Neural cell (in vitro differentiated cells): Measurements from ENCODE around the gene FADD.

ENCODE experiments used
- CTCF ChIP-seq: fragments of 450-650 bp; IDR thresholded peaks from 2 replicates; pipeline ENCODE4 v1.5.1; 2014; ENCODE audit warnings: antibody characterized with exemption, mild to moderate bottlenecking, moderate library complexity; ENCODE audit not compliant: poor library complexity, severe bottlenecking
- EP300 ChIP-seq: fragments of 450-650 bp; conservative IDR thresholded peaks from 2 replicates; pipeline ENCODE4 v1.6.1; 2014; ENCODE audit warnings: antibody characterized with exemption, mild to moderate bottlenecking, moderate library complexity; ENCODE audit not compliant: poor library complexity, severe bottlenecking
- EZH2 ChIP-seq: fragments of 200-600, 300-800 bp; shearing (Covaris generic), sonication (generic); IDR thresholded peaks from 2 replicates; pipeline ENCODE4 v1.6.1; 2014; ENCODE audit warnings: antibody characterized with exemption, low read length, borderline replicate concordance, mild to moderate bottlenecking; ENCODE audit not compliant: insufficient read depth, poor library complexity, severe bottlenecking
- MXI1 ChIP-seq: fragments of 450-650 bp; conservative IDR thresholded peaks from 2 replicates; pipeline ENCODE4 v1.6.1; 2014; ENCODE audit warnings: antibody characterized with exemption, mild to moderate bottlenecking; ENCODE audit not compliant: poor library complexity, severe bottlenecking
- POLR2AphosphoS5 ChIP-seq: IDR thresholded peaks from 2 replicates; pipeline ENCODE4 v1.6.1; 2012
- RAD21 ChIP-seq: fragments of 450-650 bp; conservative IDR thresholded peaks from 2 replicates; pipeline ENCODE4 v1.6.1; 2014; ENCODE audit warnings: antibody characterized with exemption, mild to moderate bottlenecking, moderate library complexity
- SMC3 ChIP-seq: fragments of 450-650 bp; conservative IDR thresholded peaks from 2 replicates; pipeline ENCODE4 v1.6.1; 2014; ENCODE audit warnings: antibody characterized with exemption, mild to moderate bottlenecking, moderate library complexity; ENCODE audit not compliant: poor library complexity
- TAF1 ChIP-seq: IDR thresholded peaks from 2 replicates; pipeline ENCODE4 v1.6.1; 2012; ENCODE audit warnings: low read depth
- TF ChIP-seq, protein P1 (sequence below): IDR thresholded peaks from 2 replicates; pipeline ENCODE4 v1.6.1; 2012; ENCODE audit warnings: borderline replicate concordance

- no peak for TF ChIP-seq EZH2
- no peak for TF ChIP-seq CTCF
- TF ChIP-seq POLR2AphosphoS5: no peak
- no peak for TF ChIP-seq TAF1
- no peak for TF ChIP-seq MXI1
- TF ChIP-seq SMC3: no peak
- TF ChIP-seq, protein P1, sequence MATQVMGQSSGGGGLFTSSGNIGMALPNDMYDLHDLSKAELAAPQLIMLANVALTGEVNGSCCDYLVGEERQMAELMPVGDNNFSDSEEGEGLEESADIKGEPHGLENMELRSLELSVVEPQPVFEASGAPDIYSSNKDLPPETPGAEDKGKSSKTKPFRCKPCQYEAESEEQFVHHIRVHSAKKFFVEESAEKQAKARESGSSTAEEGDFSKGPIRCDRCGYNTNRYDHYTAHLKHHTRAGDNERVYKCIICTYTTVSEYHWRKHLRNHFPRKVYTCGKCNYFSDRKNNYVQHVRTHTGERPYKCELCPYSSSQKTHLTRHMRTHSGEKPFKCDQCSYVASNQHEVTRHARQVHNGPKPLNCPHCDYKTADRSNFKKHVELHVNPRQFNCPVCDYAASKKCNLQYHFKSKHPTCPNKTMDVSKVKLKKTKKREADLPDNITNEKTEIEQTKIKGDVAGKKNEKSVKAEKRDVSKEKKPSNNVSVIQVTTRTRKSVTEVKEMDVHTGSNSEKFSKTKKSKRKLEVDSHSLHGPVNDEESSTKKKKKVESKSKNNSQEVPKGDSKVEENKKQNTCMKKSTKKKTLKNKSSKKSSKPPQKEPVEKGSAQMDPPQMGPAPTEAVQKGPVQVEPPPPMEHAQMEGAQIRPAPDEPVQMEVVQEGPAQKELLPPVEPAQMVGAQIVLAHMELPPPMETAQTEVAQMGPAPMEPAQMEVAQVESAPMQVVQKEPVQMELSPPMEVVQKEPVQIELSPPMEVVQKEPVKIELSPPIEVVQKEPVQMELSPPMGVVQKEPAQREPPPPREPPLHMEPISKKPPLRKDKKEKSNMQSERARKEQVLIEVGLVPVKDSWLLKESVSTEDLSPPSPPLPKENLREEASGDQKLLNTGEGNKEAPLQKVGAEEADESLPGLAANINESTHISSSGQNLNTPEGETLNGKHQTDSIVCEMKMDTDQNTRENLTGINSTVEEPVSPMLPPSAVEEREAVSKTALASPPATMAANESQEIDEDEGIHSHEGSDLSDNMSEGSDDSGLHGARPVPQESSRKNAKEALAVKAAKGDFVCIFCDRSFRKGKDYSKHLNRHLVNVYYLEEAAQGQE: no peak
- no peak for TF ChIP-seq EP300
- TF ChIP-seq RAD21: no peak
Measured at GRCh38 chr11:70200212-70200844, 2.8 kb upstream of the FADD start.
